SK-N-SH (cell line): Measurements from ENCODE around the gene MCC. TPM values are rescaled to one million over a fixed set of nuclear protein-coding genes. Genes with fewer than 3 reads are reported as not detected.

Experiments
- CTCF ChIA-PET: fragments of 300-600, 350-600 bp; formaldehyde crosslinking; extraction: SDS; loops from one replicate; lab custom pipeline; 2021; lab: Yijun Ruan, JAX
- POLR2A ChIA-PET: fragments of 350-600 bp; sonication (Branson Sonifier 250); formaldehyde crosslinking; extraction: SDS; loops from one replicate; lab custom pipeline; 2020; ENCODE audit warnings: antibody characterized with exemption, inconsistent platforms; lab: Yijun Ruan, JAX
- DNase-seq: peaks from one replicate; pipeline ENCODE4 v3.0.0; 2012
- H2AFZ ChIP-seq: fragments of 200-600 bp; sonication (generic); 2 replicates; pipeline ENCODE4 v1.8.1; 2016; ENCODE audit warnings: antibody characterized with exemption, mild to moderate bottlenecking, low read depth
- H3F3A ChIP-seq: fragments of 200-600 bp; sonication (generic); replicated peaks from 2 replicates; pipeline ENCODE3; 2016; ENCODE audit warnings: antibody characterized with exemption, mild to moderate bottlenecking; ENCODE audit not compliant: insufficient read depth
- H3K27ac ChIP-seq, 2 experiments: fragments of 200-500 bp in 1 of 2; fragments of 200-600 bp in 1 of 2; sonication (Bioruptor generic) in 1 of 2; sonication (generic), shearing (Covaris generic) in 1 of 2; 2 replicates each; pipeline versions ENCODE4 v1.5.1 to v1.6.1; 2014 to 2016; ENCODE audit warnings: low read depth in 2 of 2, inconsistent platforms in 1 of 2, low read length in 1 of 2, mild to moderate bottlenecking in 1 of 2, mixed read lengths in 1 of 2
- H3K27me3 ChIP-seq: fragments of 200-600 bp; sonication (generic), shearing (Covaris generic); 2 replicates; pipeline ENCODE4 v1.6.1; 2016; ENCODE audit warnings: mixed run types; ENCODE audit not compliant: insufficient read depth
- H3K36me3 ChIP-seq, 2 experiments: fragments of 200-500 bp in 1 of 2; fragments of 200-600 bp in 1 of 2; sonication (Bioruptor generic) in 1 of 2; sonication (generic) in 1 of 2; replicated peaks in 1 of 2; 2 replicates each; pipeline versions ENCODE3 to v1.5.1; 2014 to 2016; ENCODE audit warnings: low read length in 1 of 2, mild to moderate bottlenecking in 1 of 2; ENCODE audit not compliant: insufficient read depth in 2 of 2, control insufficient read depth in 1 of 2
- H3K4me1 ChIP-seq, 2 experiments: fragments of 200-500 bp in 1 of 2; fragments of 200-600 bp in 1 of 2; sonication (Bioruptor generic) in 1 of 2; sonication (generic), shearing (Covaris generic) in 1 of 2; 2 replicates each; pipeline versions ENCODE4 v1.5.1 to v1.6.1; 2014 to 2016; ENCODE audit warnings: low read depth in 1 of 2, low read length in 1 of 2, mixed run types in 1 of 2; ENCODE audit not compliant: insufficient read depth in 2 of 2, control insufficient read depth in 1 of 2
- H3K4me2 ChIP-seq: fragments of 200-600 bp; sonication (generic), shearing (Covaris generic); 2 replicates; pipeline ENCODE4 v1.6.1; 2017; ENCODE audit warnings: mixed run types
- H3K4me3 ChIP-seq, 2 experiments: fragments of 200-500 bp in 1 of 2; fragments of 200-600 bp in 1 of 2; sonication (Bioruptor generic) in 1 of 2; sonication (generic), shearing (Covaris generic) in 1 of 2; 2 replicates each; pipeline versions ENCODE4 v1.5.1 to v1.8.1; 2014 to 2016; ENCODE audit warnings: low read depth in 2 of 2, inconsistent platforms in 1 of 2, low read length in 1 of 2, mild to moderate bottlenecking in 1 of 2, mixed read lengths in 1 of 2, moderate library complexity in 1 of 2
- H3K79me2 ChIP-seq: fragments of 200-600 bp; sonication (generic); 2 replicates; pipeline ENCODE4 v1.8.1; 2017; ENCODE audit warnings: mild to moderate bottlenecking; ENCODE audit not compliant: insufficient read depth
- H3K9ac ChIP-seq: fragments of 200-600 bp; sonication (generic); 2 replicates; pipeline ENCODE4 v1.6.1; 2017; ENCODE audit warnings: mixed run types
- H3K9me2 ChIP-seq: fragments of 200-600 bp; sonication (generic); 2 replicates; pipeline ENCODE4 v1.6.1; 2017; ENCODE audit warnings: mixed run types
- H3K9me3 ChIP-seq: fragments of 200-600 bp; sonication (generic); 2 replicates; pipeline ENCODE4 v1.6.1; 2017; ENCODE audit warnings: mixed run types, mild to moderate bottlenecking, moderate library complexity
- H4K20me1 ChIP-seq: fragments of 200-600 bp; sonication (generic); 2 replicates; pipeline ENCODE4 v1.6.1; 2017; ENCODE audit warnings: mild to moderate bottlenecking, mixed run types; ENCODE audit not compliant: insufficient read depth
- CHD2 ChIP-seq: fragments of 150-350 bp; IDR thresholded peaks from 2 replicates; pipeline ENCODE4 v1.6.1; 2018; ENCODE audit warnings: low read length; ENCODE audit not compliant: partially characterized antibody
- ELF1 ChIP-seq: IDR thresholded peaks from 2 replicates; pipeline ENCODE4 v1.4.0; 2012
- EP300 ChIP-seq, 2 experiments: IDR thresholded peaks; 2 replicates each; pipeline versions ENCODE4 v1.4.0 to v1.6.1; 2012; ENCODE audit warnings: borderline replicate concordance in 1 of 2, low read depth in 1 of 2, low read length in 1 of 2
- FOSL2 ChIP-seq: IDR thresholded peaks from 2 replicates; pipeline ENCODE4 v1.4.0; 2012; ENCODE audit warnings: low read depth, mild to moderate bottlenecking, moderate library complexity, borderline replicate concordance
- FOXJ3 ChIP-seq: sonication (generic); formaldehyde crosslinking; IDR thresholded peaks from 2 replicates; pipeline ENCODE4 v1.5.1; 2020; ENCODE audit warnings: mild to moderate bottlenecking, missing genetic modification reagents
- GABPA ChIP-seq: IDR thresholded peaks from 2 replicates; pipeline ENCODE4 v1.4.0; 2012; ENCODE audit warnings: low read depth, mild to moderate bottlenecking
- GATA2 ChIP-seq: sonication (generic); formaldehyde crosslinking; IDR thresholded peaks from 2 replicates; pipeline ENCODE4 v1.5.0; 2020; ENCODE audit warnings: mild to moderate bottlenecking, missing genetic modification reagents
- JUND ChIP-seq: IDR thresholded peaks from 2 replicates; pipeline ENCODE4 v1.4.0; 2012
- MXI1 ChIP-seq: IDR thresholded peaks from 2 replicates; pipeline ENCODE4 v1.6.1; 2012; ENCODE audit warnings: mild to moderate bottlenecking, low read depth, low read length, improper control_type of control experiment
- NRF1 ChIP-seq: IDR thresholded peaks from 2 replicates; pipeline ENCODE4 v1.6.1; 2012; ENCODE audit warnings: low read depth, mild to moderate bottlenecking, low read length
- POLR2AphosphoS5 ChIP-seq: IDR thresholded peaks from 2 replicates; pipeline ENCODE4 v1.6.1; 2012; ENCODE audit warnings: low read depth, low read length
- RAD21 ChIP-seq: IDR thresholded peaks from 2 replicates; pipeline ENCODE4 v1.6.1; 2012; ENCODE audit warnings: mild to moderate bottlenecking, low read length
- RCOR1 ChIP-seq: fragments of 150-350 bp; IDR thresholded peaks from 2 replicates; pipeline ENCODE4 v1.6.1; 2017; ENCODE audit warnings: antibody characterized with exemption, low read length
- RFX5 ChIP-seq: IDR thresholded peaks from 2 replicates; pipeline ENCODE4 v1.6.1; 2012; ENCODE audit warnings: mild to moderate bottlenecking, improper control_type of control experiment, low read length
- RXRA ChIP-seq: IDR thresholded peaks from 2 replicates; pipeline ENCODE4 v1.4.0; 2012; ENCODE audit warnings: low read depth, mild to moderate bottlenecking, borderline replicate concordance
- SIN3A ChIP-seq: IDR thresholded peaks from 2 replicates; pipeline ENCODE4 v1.6.1; 2012; ENCODE audit warnings: low read depth, mild to moderate bottlenecking, low read length, moderate library complexity, borderline replicate concordance
- SMC3 ChIP-seq: IDR thresholded peaks from 2 replicates; pipeline ENCODE4 v1.6.1; 2012; ENCODE audit warnings: low read depth, low read length, improper control_type of control experiment
- TAF1 ChIP-seq: IDR thresholded peaks from 2 replicates; pipeline ENCODE4 v1.6.1; 2012; ENCODE audit warnings: low read depth, mild to moderate bottlenecking, low read length, moderate library complexity, borderline replicate concordance
- YY1 ChIP-seq: IDR thresholded peaks from 2 replicates; pipeline ENCODE4 v1.4.0; 2012; ENCODE audit warnings: low read depth, mild to moderate bottlenecking
- WGBS: methylation state at CpG from one replicate; pipeline ENCODE4 v1.1.6; 2017; ENCODE audit warnings: low lambda C conversion rate; 5-methylcytosine and 5-hydroxymethylcytosine counted together
- polyA plus RNA-seq, 3 experiments: library from polyadenylated mRNA; depleted of rRNA; stranded (reverse); fragments of >200 nt; gene quantifications; 2 replicates each; pipeline ENCODE4 v1.2.3, GENCODE V29; 2012
- TF ChIP-seq, protein P1 (sequence below): IDR thresholded peaks from 2 replicates; pipeline ENCODE4; 2012
- TF ChIP-seq, protein P2 (sequence below): IDR thresholded peaks from 2 replicates; pipeline ENCODE4 v1.4.0; 2012; ENCODE audit warnings: low read depth

The MCC gene
- polyA plus RNA-seq, 1 of the 3 experiments (the other 2 are of a cell fraction) = 3.6 TPM

DNA sequence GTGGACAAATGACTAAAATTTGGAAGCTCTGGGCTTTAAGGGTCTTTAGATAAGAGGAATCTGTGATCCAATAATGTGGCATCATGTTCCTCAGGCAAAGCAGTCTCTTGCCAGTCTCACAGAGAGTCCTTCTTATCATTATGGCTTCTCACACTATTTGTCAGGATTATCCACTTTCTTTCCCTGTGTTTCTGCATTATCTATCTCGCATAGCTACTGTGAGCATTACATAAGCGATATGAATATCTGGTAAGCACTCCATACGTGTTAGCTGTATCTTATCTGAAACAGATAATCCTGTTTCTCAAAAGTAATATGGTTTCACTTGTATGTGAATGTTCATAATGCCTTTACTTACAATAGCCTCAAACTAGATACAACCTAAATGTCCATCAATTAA is 9.6 kb downstream of the MCC start:
- Histone ChIP-seq H2AFZ (no peak overlapping the region), H3K79me2 (no peaks in the 10 kb centered on the region), H3K4me2 (no peak overlapping the region), H3K9me2 (no peaks in the 10 kb centered on the region), H3K4me1 (no peaks in the 10 kb centered on the region), H4K20me1 (no peaks in the 10 kb centered on the region), H3K27me3 (no peaks in the 10 kb centered on the region), H3K9me3 (no peaks in the 10 kb centered on the region), H3K4me3 (no peak overlapping the region), H3K9ac (no peak overlapping the region), H3F3A (no peaks in the 10 kb centered on the region), H3K27ac (no peak overlapping the region), H3K36me3 (no peaks in the 10 kb centered on the region)
- DNase-seq = no peak
- TF ChIP-seq CHD2 (no peak), RFX5 (no peak), SIN3A (no peak), JUND (no peak)
- ChIA-PET CTCF (interaction anchor here (0.7 kb wide), 1 partner anchor 32 kb away, joined by 3 read pairs; no protein-coding TSS in a partner anchor), POLR2A (no interaction called here)
- 61% methylated on average over 3 of the region's 3 CpGs for WGBS

DNA sequence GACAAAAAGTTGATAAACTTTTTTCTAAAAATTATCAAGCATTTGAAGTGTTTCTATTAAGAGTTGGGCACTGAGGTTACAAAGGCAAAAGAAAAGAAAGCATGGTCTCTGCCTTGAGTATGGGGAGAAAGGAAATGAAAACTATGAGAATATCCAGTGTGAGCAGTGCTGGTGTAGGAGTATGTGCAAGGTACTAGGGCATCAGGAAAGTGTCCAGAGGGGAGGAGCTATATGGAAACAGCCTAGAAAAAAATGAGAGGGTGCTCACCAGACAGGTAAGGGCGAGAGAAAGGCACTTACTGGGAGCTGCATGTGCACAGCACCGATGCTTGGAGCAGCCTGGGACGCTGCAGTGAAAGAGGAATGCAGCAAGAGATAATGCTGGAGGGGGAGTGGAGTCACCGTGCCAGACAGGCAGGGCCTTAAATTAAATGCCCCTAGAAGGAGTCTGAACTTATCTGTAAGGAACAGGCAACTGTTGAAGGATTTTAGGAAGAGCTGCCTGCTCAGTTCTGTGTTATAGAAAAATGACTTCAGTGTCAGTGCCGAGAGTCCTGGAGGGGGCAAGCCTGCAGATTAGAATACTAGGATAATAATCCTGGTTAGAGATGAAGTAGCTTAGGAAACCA is 14.0 kb downstream of the MCC start:
- TF ChIP-seq FOSL2 (no peak), CHD2 (no peak), RAD21 (no peak), EP300 (IDR thresholded peaks at IDR 0.05; ENCODE audit: borderline replicate concordance in 1 of 2, low read depth in 1 of 2, low read length in 1 of 2) (no peak), NRF1 (no peak), FOXJ3 (no peak), ELF1 (no peak), RCOR1 (no peak), SIN3A (no peak), SMC3 (no peak), JUND (no peak), GABPA (no peak), RXRA (no peak), TAF1 (no peak), POLR2AphosphoS5 (no peak), GATA2 (CRISPR knock-in tag) (no peak), YY1 (no peak), MXI1 (no peak)
- TF ChIP-seq, protein P1, sequence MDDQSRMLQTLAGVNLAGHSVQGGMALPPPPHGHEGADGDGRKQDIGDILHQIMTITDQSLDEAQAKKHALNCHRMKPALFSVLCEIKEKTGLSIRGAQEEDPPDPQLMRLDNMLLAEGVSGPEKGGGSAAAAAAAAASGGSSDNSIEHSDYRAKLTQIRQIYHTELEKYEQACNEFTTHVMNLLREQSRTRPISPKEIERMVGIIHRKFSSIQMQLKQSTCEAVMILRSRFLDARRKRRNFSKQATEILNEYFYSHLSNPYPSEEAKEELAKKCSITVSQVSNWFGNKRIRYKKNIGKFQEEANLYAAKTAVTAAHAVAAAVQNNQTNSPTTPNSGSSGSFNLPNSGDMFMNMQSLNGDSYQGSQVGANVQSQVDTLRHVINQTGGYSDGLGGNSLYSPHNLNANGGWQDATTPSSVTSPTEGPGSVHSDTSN = no peak
- TF ChIP-seq, protein P2, sequence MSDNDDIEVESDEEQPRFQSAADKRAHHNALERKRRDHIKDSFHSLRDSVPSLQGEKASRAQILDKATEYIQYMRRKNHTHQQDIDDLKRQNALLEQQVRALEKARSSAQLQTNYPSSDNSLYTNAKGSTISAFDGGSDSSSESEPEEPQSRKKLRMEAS = no peak
- TF ChIP-seq, all 33 proteins: peak for 0
- Histone ChIP-seq H3K4me3 (no peak overlapping the region), H2AFZ (no peak overlapping the region), H3K9ac (no peak overlapping the region), H3K4me1 (no peaks in the 10 kb centered on the region), H3K36me3 (no peaks in the 10 kb centered on the region), H3K4me2 (no peak overlapping the region), H3K27ac (no peak overlapping the region), H3K79me2 (no peaks in the 10 kb centered on the region), H4K20me1 (no peaks in the 10 kb centered on the region), H3K9me2 (no peaks in the 10 kb centered on the region), H3F3A (no peaks in the 10 kb centered on the region), H3K9me3 (no peaks in the 10 kb centered on the region), H3K27me3 (no peaks in the 10 kb centered on the region)
- ChIA-PET POLR2A (no interaction called here), CTCF (interaction anchor here (0.9 to 1.4 kb wide), 5 partner anchors 11 to 36 kb away, joined by 3 to 4 read pairs (median 3); partner anchors contain the start of gene MCC)
- DNase-seq = no peak
- WGBS = 46% methylated on average over 5 of the region's 5 CpGs
